Smooth muscle cell (in vitro differentiated cells): ENCODE measurements around the gene TAF11L12. TPM values are rescaled to one million over a fixed set of nuclear protein-coding genes. Genes with fewer than 3 reads are reported as not detected.
"Not testable (repeated sequence)": the region's sequence is repeated elsewhere in the genome, so short reads cannot be mapped to it uniquely, and the experiment has no call there.

Experiments
- DNase-seq: peaks from one replicate; lab custom pipeline; 2025; ENCODE audit not compliant: unreplicated experiment; lab: John Stamatoyannopoulos, UW
- H2AFZ ChIP-seq: fragments of 200-600 bp; sonication (generic); 2 replicates; pipeline ENCODE4 v1.6.0; 2016; ENCODE audit warnings: antibody characterized with exemption, low read depth, mild to moderate bottlenecking
- H3F3A ChIP-seq: fragments of 200-600 bp; sonication (generic); 2 replicates; pipeline ENCODE4 v1.6.0; 2017; ENCODE audit warnings: antibody characterized with exemption, low read depth
- H3K27ac ChIP-seq: fragments of 200-600 bp; sonication (generic); 2 replicates; pipeline ENCODE4 v1.5.1; 2016; ENCODE audit warnings: low read depth, mild to moderate bottlenecking
- H3K27me3 ChIP-seq: fragments of 200-600 bp; sonication (generic); 2 replicates; pipeline ENCODE4 v1.6.1; 2016; ENCODE audit warnings: low read depth, mild to moderate bottlenecking
- H3K36me3 ChIP-seq: fragments of 200-600 bp; sonication (generic); 2 replicates; pipeline ENCODE4 v1.5.1; 2016; ENCODE audit warnings: low read depth
- H3K4me1 ChIP-seq: fragments of 200-600 bp; sonication (generic); 2 replicates; pipeline ENCODE4 v1.5.1; 2016; ENCODE audit warnings: low read depth
- H3K4me2 ChIP-seq: fragments of 200-600 bp; sonication (generic); 2 replicates; pipeline ENCODE4 v1.6.0; 2016; ENCODE audit warnings: mild to moderate bottlenecking
- H3K4me3 ChIP-seq: fragments of 200-600 bp; sonication (generic); 2 replicates; pipeline ENCODE4 v1.5.1; 2016; ENCODE audit warnings: mild to moderate bottlenecking
- H3K79me2 ChIP-seq: fragments of 200-600 bp; sonication (generic); 2 replicates; pipeline ENCODE4 v1.6.0; 2016; ENCODE audit warnings: low read depth, mild to moderate bottlenecking
- H3K9ac ChIP-seq: fragments of 200-600 bp; sonication (generic); 2 replicates; pipeline ENCODE4 v1.6.0; 2016; ENCODE audit warnings: low read depth
- H3K9me3 ChIP-seq: fragments of 200-600 bp; sonication (generic); replicated peaks from 2 replicates; pipeline ENCODE4 v1.5.1; 2016; ENCODE audit warnings: low read depth
- H4K20me1 ChIP-seq: fragments of 200-600 bp; sonication (generic); 2 replicates; pipeline ENCODE4 v1.6.0; 2016; ENCODE audit warnings: low read depth
- CTCF ChIP-seq: fragments of 200-600 bp; sonication (generic); IDR thresholded peaks from 2 replicates; pipeline ENCODE4 v1.5.1; 2017; ENCODE audit warnings: borderline replicate concordance, mild to moderate bottlenecking, antibody characterized with exemption; ENCODE audit not compliant: insufficient read depth, poor library complexity, severe bottlenecking
- WGBS: methylation state at CpG from one replicate; pipeline ENCODE4 v1.1.7; 2016; ENCODE audit warnings: low lambda C conversion rate; 5-methylcytosine and 5-hydroxymethylcytosine counted together
- polyA plus RNA-seq: library from polyadenylated mRNA; unstranded; fragments of >200 nt; fragmentation: Nextera tagmentation; extraction: Ambion mirVana; gene quantifications from 2 replicates; pipeline ENCODE4 v1.2.1, GENCODE V29; 2016
- total RNA-seq: library from RNA; depleted of rRNA; stranded (reverse); fragments of >200 nt; gene quantifications from 2 replicates; pipeline ENCODE4 v1.2.3, GENCODE V29; 2014

Gene TAF11L12
- total and polyA plus RNA-seq, 2 experiments from 2014 or later: not detected

GRCh38 chr5:17620627-17621026 is 10.4 kb downstream of the TAF11L12 start:
- Histone ChIP-seq H3F3A (no peaks in the 10 kb centered on the region), H2AFZ (no peak overlapping the region), H3K4me1 (no peaks in the 10 kb centered on the region), H3K79me2 (no peaks in the 10 kb centered on the region), H3K9me3 (no peaks in the 10 kb centered on the region), H4K20me1 (no peaks in the 10 kb centered on the region), H3K27ac (no peak overlapping the region), H3K36me3 (no peaks in the 10 kb centered on the region), H3K4me3 (no peak overlapping the region), H3K9ac (no peak overlapping the region), H3K4me2 (no peak overlapping the region), H3K27me3 (no peaks in the 10 kb centered on the region)
- TF ChIP-seq CTCF: peak; percentile 29
- 70% methylated on average over 17 of the region's 17 CpGs for WGBS
- DNase-seq: no peak

GRCh38 chr5:17625686-17626085 is 15.5 kb downstream of the TAF11L12 start:
- H3K79me2 ChIP-seq: no peaks in the 10 kb centered on the region
- DNase-seq: no peak
- H2AFZ ChIP-seq: no peak overlapping the region
- H3K9me3 ChIP-seq: no peaks in the 10 kb centered on the region
- H3K36me3 ChIP-seq: no peaks in the 10 kb centered on the region
- H3K4me3 ChIP-seq: no peak overlapping the region
- no peaks in the 10 kb centered on the region for H3K27me3 ChIP-seq
- H3K4me1 ChIP-seq: no peaks in the 10 kb centered on the region
- no peak overlapping the region for H3K9ac ChIP-seq
- no peaks in the 10 kb centered on the region for H4K20me1 ChIP-seq
- H3K4me2 ChIP-seq: no peak overlapping the region
- no peaks in the 10 kb centered on the region for H3F3A ChIP-seq
- H3K27ac ChIP-seq: no peak overlapping the region
- WGBS: 86% methylated on average over 11 of the region's 11 CpGs
- no peak for TF ChIP-seq CTCF

GRCh38 chr5:17631788-17632187 is 21.6 kb downstream of the TAF11L12 start, which contains the start of gene TAF11L13:
TSS of gene TAF11L13 (plus strand) at chr5:17632088.
- not testable (repeated sequence) for DNase-seq, H3K27me3 ChIP-seq, H4K20me1 ChIP-seq, H3K4me2 ChIP-seq, H3K9me3 ChIP-seq, H3K79me2 ChIP-seq, H3K27ac ChIP-seq, H3K36me3 ChIP-seq, H2AFZ ChIP-seq, H3K9ac ChIP-seq, H3F3A ChIP-seq, H3K4me1 ChIP-seq, H3K4me3 ChIP-seq
- WGBS: 93% methylated on average over 9 of the region's 12 CpGs

- Histone ChIP-seq H3K4me2 (no peak within 1 kb of the TSS), H2AFZ (no peak within 1 kb of the TSS), H3K27ac (no peak within 1 kb of the TSS), H3K4me3 (no peak within 1 kb of the TSS), H3K4me1 (no peaks in the 10 kb centered on the region), H3K9me3 (no peaks in the 10 kb centered on the region), H4K20me1 (no peaks in the 10 kb centered on the region), H3K9ac (no peak within 1 kb of the TSS), H3K36me3 (no peaks in the 10 kb centered on the region), H3K79me2 (no peaks in the 10 kb centered on the region), H3K27me3 (no peaks in the 10 kb centered on the region), H3F3A (no peaks in the 10 kb centered on the region)
- DNase-seq: no peak
- no peak for TF ChIP-seq CTCF
- WGBS: 97% methylated on average over 5 of the region's 5 CpGs
These were observed 24.0 kb downstream of the TAF11L12 start, which contains the start of gene TAF11L14 for GRCh38 chr5:17634160-17634559. TSS of gene TAF11L14 (plus strand) at chr5:17634460.

- H4K20me1 ChIP-seq, H2AFZ ChIP-seq, H3K79me2 ChIP-seq, DNase-seq, H3K9ac ChIP-seq, H3K27me3 ChIP-seq, H3K4me3 ChIP-seq, H3K36me3 ChIP-seq, H3K4me1 ChIP-seq, H3K27ac ChIP-seq, H3K9me3 ChIP-seq, H3K4me2 ChIP-seq, H3F3A ChIP-seq: not testable (repeated sequence)
- WGBS: 95% methylated on average over 10 of the region's 10 CpGs
These were observed 39.0 kb downstream of the TAF11L12 start for GRCh38 chr5:17649232-17649631.

GRCh38 chr5:17655201-17655759 is 45.1 kb downstream of the TAF11L12 start:
- not testable (repeated sequence) for H3F3A ChIP-seq, H3K9ac ChIP-seq, H3K36me3 ChIP-seq, H3K79me2 ChIP-seq, H3K4me3 ChIP-seq, H3K4me2 ChIP-seq, H3K9me3 ChIP-seq, H2AFZ ChIP-seq, H3K27me3 ChIP-seq, H3K27ac ChIP-seq, DNase-seq, H4K20me1 ChIP-seq, H3K4me1 ChIP-seq
- 96% methylated on average over 30 of the region's 32 CpGs for WGBS
